HCT116 (cell line): ENCODE measurements around the gene LMOD3. TPM values are rescaled to one million over a fixed set of nuclear protein-coding genes. Genes with fewer than 3 reads are reported as not detected.

ENCODE experiments used
- ATAC-seq: fragments of 200-7000 bp; cut with Tn5 transposase; 2 replicates; pipeline ENCODE4 v1.9.1; 2020; ENCODE audit warnings: mild to moderate bottlenecking, moderate library complexity
- BruUV-seq: library from RNA; stranded (reverse); fragments of 400-500 nt; replicated peaks from 2 replicates; lab custom pipeline; 2021; lab: Mats Ljungman, UMichigan
- CTCF ChIA-PET: fragments of 300-600 bp; sonication (Branson Sonifier 250); formaldehyde crosslinking; loops from one replicate; lab custom pipeline; 2021; ENCODE audit warnings: antibody characterized with exemption; lab: Charles Lee
- POLR2A ChIA-PET: fragments of 300-600, 350-600 bp; sonication (Branson Sonifier 250); formaldehyde crosslinking; loops from one replicate; lab custom pipeline; 2021; ENCODE audit warnings: antibody characterized with exemption; lab: Charles Lee
- RAD21 ChIA-PET, 2 experiments: fragments of 300-600 bp; sonication (Branson Sonifier 250); formaldehyde crosslinking; loops; one replicate each; lab custom pipeline; 2023; ENCODE audit warnings: low total read pairs in 2 of 2; ENCODE audit not compliant: uncharacterized antibody in 2 of 2, unreplicated experiment in 2 of 2, low non-redundant PET in 1 of 2; lab: Charles Lee
- DNase-seq: peaks from one replicate; pipeline ENCODE4 v3.0.0-alpha.2; 2010; ENCODE audit warnings: low read depth, low spot score
- H2AFZ ChIP-seq: fragments of 200-600 bp; shearing (Covaris generic), sonication (generic); 2 replicates; pipeline ENCODE4 v1.6.1; 2017; ENCODE audit warnings: low read depth, mixed run types, mixed read lengths, antibody characterized with exemption, low read length; ENCODE audit not compliant: poor library complexity, severe bottlenecking
- H3K27ac ChIP-seq: 2 replicates; pipeline ENCODE4 v1.5.1; 2012; ENCODE audit warnings: low read depth, low read length
- H3K27me3 ChIP-seq: fragments of 200-600 bp; sonication (generic); 2 replicates; pipeline ENCODE4 v1.6.1; 2016; ENCODE audit warnings: mixed run types, low read length, mixed read lengths; ENCODE audit not compliant: insufficient read depth
- H3K36me3 ChIP-seq, 2 experiments: fragments of 200-500 bp in 1 of 2; fragments of 200-600 bp in 1 of 2; sonication (Bioruptor generic) in 1 of 2; sonication (generic) in 1 of 2; 2 replicates each; pipeline versions ENCODE4 v1.5.1 to v1.6.1; 2014 to 2016; ENCODE audit warnings: low read length in 2 of 2, inconsistent platforms in 1 of 2, mixed read lengths in 1 of 2, mixed run types in 1 of 2; ENCODE audit not compliant: insufficient read depth in 2 of 2, control insufficient read depth in 1 of 2
- H3K4me1 ChIP-seq, 2 experiments: fragments of 200-600 bp in 1 of 2; sonication (generic) in 1 of 2; 2 replicates each; pipeline versions ENCODE4 v1.5.1 to v1.6.1; 2012 to 2017; ENCODE audit warnings: low read length in 2 of 2, inconsistent platforms in 1 of 2, mild to moderate bottlenecking in 1 of 2, mixed read lengths in 1 of 2, mixed run types in 1 of 2, moderate library complexity in 1 of 2; ENCODE audit not compliant: insufficient read depth in 2 of 2, control insufficient read depth in 1 of 2
- H3K4me2 ChIP-seq: fragments of 200-600 bp; sonication (generic); 2 replicates; pipeline ENCODE4 v1.6.1; 2017; ENCODE audit warnings: mixed run types, low read length, mixed read lengths
- H3K4me3 ChIP-seq, 2 experiments: fragments of 200-600 bp in 1 of 2; sonication (generic) in 1 of 2; replicated peaks in 1 of 2; 2 replicates each; pipeline ENCODE4 v1.5.1; 2011 to 2016; ENCODE audit warnings: low read length in 2 of 2, control low read depth in 1 of 2, low read depth in 1 of 2, mild to moderate bottlenecking in 1 of 2, mixed read lengths in 1 of 2, mixed run types in 1 of 2
- H3K79me2 ChIP-seq: fragments of 200-600 bp; sonication (generic); 2 replicates; pipeline ENCODE4 v1.6.1; 2017; ENCODE audit warnings: mild to moderate bottlenecking, mixed run types, low read length, moderate library complexity, mixed read lengths; ENCODE audit not compliant: insufficient read depth
- H3K9ac ChIP-seq: fragments of 200-600 bp; sonication (generic); 2 replicates; pipeline ENCODE4 v1.6.1; 2016; ENCODE audit warnings: low read length, mixed read lengths
- H3K9me2 ChIP-seq: fragments of 200-600 bp; sonication (generic), shearing (Covaris generic); 2 replicates; pipeline ENCODE4 v1.6.1; 2017; ENCODE audit warnings: mixed run types, mild to moderate bottlenecking, moderate library complexity; ENCODE audit not compliant: insufficient read depth
- H3K9me3 ChIP-seq, 2 experiments: fragments of 200-500 bp in 1 of 2; fragments of 200-600 bp in 1 of 2; sonication (Bioruptor generic) in 1 of 2; sonication (generic) in 1 of 2; 2 replicates each; pipeline ENCODE4 v1.6.1; 2014 to 2017; ENCODE audit warnings: low read length in 2 of 2, mixed read lengths in 2 of 2, inconsistent platforms in 1 of 2, low read depth in 1 of 2, mild to moderate bottlenecking in 1 of 2, mixed run types in 1 of 2, moderate library complexity in 1 of 2; ENCODE audit not compliant: control insufficient read depth in 1 of 2, insufficient read depth in 1 of 2
- H4K20me1 ChIP-seq: fragments of 200-600 bp; sonication (generic), shearing (Covaris generic); 2 replicates; pipeline ENCODE4 v1.6.1; 2017; ENCODE audit warnings: mixed run types, mild to moderate bottlenecking, moderate library complexity; ENCODE audit not compliant: insufficient read depth
- ATF3 ChIP-seq: IDR thresholded peaks from 2 replicates; pipeline ENCODE4 v1.6.1; 2012
- CBX3 ChIP-seq: IDR thresholded peaks from 2 replicates; pipeline ENCODE4 v1.6.1; 2012; ENCODE audit warnings: low read depth
- CEBPB ChIP-seq: IDR thresholded peaks from 2 replicates; pipeline ENCODE4 v1.6.1; 2012; ENCODE audit warnings: low read depth
- CTCF ChIP-seq, 3 experiments: fragments of 200-600 bp in 1 of 3; sonication (generic) in 1 of 3; IDR thresholded peaks in 2 of 3; conservative IDR thresholded peaks in 1 of 3; 2 replicates each; pipeline ENCODE4 v1.5.1; 2012 to 2017; ENCODE audit warnings: low read depth in 2 of 3, low read length in 2 of 3, antibody characterized with exemption in 1 of 3, borderline replicate concordance in 1 of 3, control low read depth in 1 of 3, mild to moderate bottlenecking in 1 of 3, mixed read lengths in 1 of 3, mixed run types in 1 of 3, moderate library complexity in 1 of 3; ENCODE audit not compliant: insufficient read depth in 1 of 3
- EGR1 ChIP-seq: IDR thresholded peaks from 2 replicates; pipeline ENCODE4 v1.6.1; 2012; ENCODE audit warnings: low read depth
- ELF1 ChIP-seq: IDR thresholded peaks from 2 replicates; pipeline ENCODE4 v1.6.1; 2012; ENCODE audit warnings: low read depth, borderline replicate concordance
- EZH2 ChIP-seq: fragments of 200-600 bp; sonication (generic); IDR thresholded peaks from 2 replicates; pipeline ENCODE4 v1.6.1; 2017; ENCODE audit warnings: antibody characterized with exemption, mixed run types
- EZH2phosphoT487 ChIP-seq: fragments of 200-600 bp; IDR thresholded peaks from 2 replicates; pipeline ENCODE4 v1.6.1; 2018; ENCODE audit warnings: antibody characterized with exemption, borderline replicate concordance
- FOSL1 ChIP-seq: IDR thresholded peaks from 2 replicates; pipeline ENCODE4 v1.6.1; 2012; ENCODE audit warnings: low read depth
- JUND ChIP-seq: IDR thresholded peaks from 2 replicates; pipeline ENCODE4 v1.6.1; 2012
- MAX ChIP-seq: IDR thresholded peaks from 2 replicates; pipeline ENCODE4 v1.6.1; 2012
- POLR2A ChIP-seq: IDR thresholded peaks from 2 replicates; pipeline ENCODE4 v1.7.0; 2011; ENCODE audit warnings: borderline replicate concordance; ENCODE audit not compliant: insufficient read depth, insufficient read length; ENCODE audit errors: extremely low read depth
- POLR2AphosphoS5 ChIP-seq: IDR thresholded peaks from 2 replicates; pipeline ENCODE4 v1.6.1; 2011; ENCODE audit warnings: mild to moderate bottlenecking, low read depth, low read length, moderate library complexity
- RAD21 ChIP-seq: IDR thresholded peaks from 2 replicates; pipeline ENCODE4 v1.6.1; 2012; ENCODE audit warnings: low read depth, mild to moderate bottlenecking
- REST ChIP-seq: IDR thresholded peaks from 2 replicates; pipeline ENCODE4 v1.6.1; 2012; ENCODE audit warnings: low read depth
- SP1 ChIP-seq: IDR thresholded peaks from 2 replicates; pipeline ENCODE4 v1.6.1; 2012; ENCODE audit warnings: low read depth
- SRF ChIP-seq: IDR thresholded peaks from 2 replicates; pipeline ENCODE4 v1.6.1; 2012; ENCODE audit warnings: low read depth
- TCF7L2 ChIP-seq: IDR thresholded peaks from 2 replicates; pipeline ENCODE4 v1.7.0; 2011; ENCODE audit warnings: borderline replicate concordance, inconsistent platforms; ENCODE audit not compliant: insufficient read depth, insufficient read length; ENCODE audit errors: extremely low read depth
- YY1 ChIP-seq: IDR thresholded peaks from 2 replicates; pipeline ENCODE4 v1.6.1; 2011; ENCODE audit warnings: low read length, low read depth, moderate library complexity, mild to moderate bottlenecking; ENCODE audit not compliant: insufficient replicate concordance; ENCODE audit errors: extremely low read depth
- ZBTB33 ChIP-seq: IDR thresholded peaks from 2 replicates; pipeline ENCODE4 v1.6.1; 2011; ENCODE audit warnings: mild to moderate bottlenecking, low read length, moderate library complexity; ENCODE audit not compliant: insufficient replicate concordance; ENCODE audit errors: extremely low read depth
- ZFX ChIP-seq: fragments of 450-650 bp; IDR thresholded peaks from 2 replicates; pipeline ENCODE4 v1.6.1; 2017
- ZNF274 ChIP-seq: fragments of 200-500 bp; sonication (Bioruptor generic); IDR thresholded peaks from 2 replicates; pipeline ENCODE4 v1.6.1; 2014; ENCODE audit warnings: mild to moderate bottlenecking, low read depth, low read length, inconsistent platforms
- intact Hi-C: fragments of 100-400 bp; cut with micrococcal nuclease; formaldehyde crosslinking; loops from 2 replicates; pipeline ENCODE4 v1.10.0; 2022
- total RNA-seq: library from RNA; stranded (reverse); gene quantifications from one replicate; pipeline ENCODE4 v1.2.1, GENCODE V29; 2021; ENCODE audit not compliant: unreplicated experiment

Gene LMOD3
- total RNA-seq, 1 experiment from 2014 or later, result not detected

- ATAC-seq, result peak; percentile 80
- H2AFZ ChIP-seq, result peak overlapping the region; percentile 51
- intact Hi-C loops, result no loop called here
- peak; percentile 71 for TF ChIP-seq CBX3
- peak; percentile 17; the same call in 1 of the 2 replicates for TF ChIP-seq JUND
- no peak for TF ChIP-seq ZFX
- TF ChIP-seq SRF, result peak; percentile 60
- no peak for TF ChIP-seq EZH2
- peak; percentile 52 for TF ChIP-seq TCF7L2
- TF ChIP-seq YY1, result peak; percentile 13
- no peak for TF ChIP-seq CTCF (IDR thresholded peaks at IDR 0.05 in 2 of 3, conservative IDR thresholded peaks at IDR 0.05 in 1 of 3; ENCODE audit: borderline replicate concordance in 1 of 3, insufficient read depth in 1 of 3, low read depth in 2 of 3, low read length in 2 of 3)
- peak; percentile 93 for TF ChIP-seq CEBPB
- TF ChIP-seq POLR2A, result no peak
- no peak for TF ChIP-seq FOSL1
- TF ChIP-seq ZBTB33, result no peak
- no peak for TF ChIP-seq ZNF274
- TF ChIP-seq ELF1, result no peak
- TF ChIP-seq EZH2phosphoT487, result no peak
- TF ChIP-seq POLR2AphosphoS5, result peak; percentile 58
- TF ChIP-seq EGR1, result no peak
- TF ChIP-seq MAX, result peak; percentile 50; the same call in 1 of the 2 replicates
- no peak for TF ChIP-seq ATF3
- no peak for TF ChIP-seq REST
- no peak for TF ChIP-seq RAD21
- peak; percentile 60 for TF ChIP-seq SP1
Observed at GRCh38 chr3:69143612-69144011, 21.2 kb upstream of the LMOD3 start.

More at GRCh38 chr3:69143612-69144011, 21.2 kb upstream of the LMOD3 start:
- Histone ChIP-seq H3K27me3 (no peaks in the 10 kb centered on the region), H3K9ac (no peak overlapping the region), H3K4me1 (peaks cover 3 to 8% of the 10 kb centered on the region in 2 experiments; a peak in 2 of 4 replicates), H3K4me2 (no peak overlapping the region), H3K27ac (no peak overlapping the region), H4K20me1 (no peaks in the 10 kb centered on the region), H3K9me2 (no peaks in the 10 kb centered on the region), H3K79me2 (no peaks in the 10 kb centered on the region), H3K36me3 (no peaks in the 10 kb centered on the region), H3K4me3 (no peak overlapping the region), H3K9me3 (no peaks in the 10 kb centered on the region)
- CTCF ChIA-PET, result no interaction called here
- RAD21 ChIA-PET, result no interaction called here
- no TSS peak for BruUV-seq
- POLR2A ChIA-PET, result no interaction called here
- peak; percentile 75 for DNase-seq
